ENCODE data around the gene PTGER2. TPM values are rescaled to one million over a fixed set of nuclear protein-coding genes. Genes with fewer than 3 reads are reported as not detected.

Gene PTGER2
- total and polyA plus RNA-seq, 12 donors = 0.18 to 2.9 (median 1.3) TPM; not detected in 1

DNA sequence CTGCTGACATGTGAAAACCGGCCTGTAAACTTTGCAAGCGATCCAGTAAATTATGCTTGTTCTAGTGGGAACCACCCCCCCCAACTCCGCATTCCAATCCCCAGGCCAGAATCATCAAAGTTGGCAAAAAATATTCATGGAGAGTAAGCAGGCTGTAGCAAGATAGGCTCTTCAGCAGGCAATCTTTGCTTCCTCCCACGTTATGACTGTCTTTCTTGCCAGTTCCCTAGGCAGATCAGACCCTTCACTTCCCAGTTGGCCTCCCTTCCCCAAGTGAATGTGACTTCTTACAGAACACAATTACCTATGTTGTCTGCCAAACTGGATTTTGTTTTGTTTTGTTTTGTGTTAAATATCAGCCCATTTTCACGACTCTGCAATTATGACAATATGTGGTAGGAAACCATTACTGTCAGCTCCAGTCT lies 1.2 kb upstream of the PTGER2 start:
- Histone ChIP-seq H3K4me1 (replicated peaks in 1 of 2) (peaks cover 0 to 26% of the 10 kb centered on the region in 2 donors), H3K9me3 (replicated peaks in 1 of 3) (no peaks in the 10 kb centered on the region), H3K27me3 (peaks cover 8% of the 10 kb centered on the region), H3K4me3 (peak overlapping the region in 1 of 4 donors; percentile 58), H3K27ac (no peak overlapping the region), H3K36me3 (replicated peaks in 1 of 2) (no peaks in the 10 kb centered on the region)
- intact Hi-C loops (cut with DNase I) = no loop called here
- TF ChIP-seq, protein P1, sequence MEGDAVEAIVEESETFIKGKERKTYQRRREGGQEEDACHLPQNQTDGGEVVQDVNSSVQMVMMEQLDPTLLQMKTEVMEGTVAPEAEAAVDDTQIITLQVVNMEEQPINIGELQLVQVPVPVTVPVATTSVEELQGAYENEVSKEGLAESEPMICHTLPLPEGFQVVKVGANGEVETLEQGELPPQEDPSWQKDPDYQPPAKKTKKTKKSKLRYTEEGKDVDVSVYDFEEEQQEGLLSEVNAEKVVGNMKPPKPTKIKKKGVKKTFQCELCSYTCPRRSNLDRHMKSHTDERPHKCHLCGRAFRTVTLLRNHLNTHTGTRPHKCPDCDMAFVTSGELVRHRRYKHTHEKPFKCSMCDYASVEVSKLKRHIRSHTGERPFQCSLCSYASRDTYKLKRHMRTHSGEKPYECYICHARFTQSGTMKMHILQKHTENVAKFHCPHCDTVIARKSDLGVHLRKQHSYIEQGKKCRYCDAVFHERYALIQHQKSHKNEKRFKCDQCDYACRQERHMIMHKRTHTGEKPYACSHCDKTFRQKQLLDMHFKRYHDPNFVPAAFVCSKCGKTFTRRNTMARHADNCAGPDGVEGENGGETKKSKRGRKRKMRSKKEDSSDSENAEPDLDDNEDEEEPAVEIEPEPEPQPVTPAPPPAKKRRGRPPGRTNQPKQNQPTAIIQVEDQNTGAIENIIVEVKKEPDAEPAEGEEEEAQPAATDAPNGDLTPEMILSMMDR (IDR thresholded peaks at IDR 0.05) = no peak
- TF ChIP-seq POLR2A (IDR thresholded peaks at IDR 0.05) = no peak
- no peak for DNase-seq
- 60 to 69% (median 67%) methylated on average over 5 of the region's 5 CpGs for WGBS, 4 donors

DNA sequence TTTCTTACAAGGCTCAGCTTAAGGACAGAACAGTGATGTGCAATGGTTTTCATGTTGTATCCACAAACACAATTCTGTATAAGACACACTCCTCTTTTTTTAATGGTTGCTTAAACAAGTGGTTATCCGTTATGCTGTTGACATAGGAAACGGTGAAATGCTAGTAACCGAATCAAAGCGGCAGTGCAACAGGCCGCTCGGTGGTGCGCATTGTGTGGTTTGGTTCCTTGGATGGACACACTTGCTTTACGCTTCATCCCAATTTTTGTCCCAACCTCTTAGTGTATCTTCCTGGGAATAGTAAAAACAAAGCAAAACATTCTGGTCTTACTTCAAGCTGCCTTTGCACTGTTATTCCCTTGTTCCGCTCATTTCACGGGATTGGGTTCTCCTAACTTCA lies 650 bp upstream of the PTGER2 start:
- H3K4me3 ChIP-seq = peak overlapping the region in 2 of 4 donors; percentile 17 to 58
- no peak for TF ChIP-seq POLR2A (IDR thresholded peaks at IDR 0.05)
- TF ChIP-seq, protein P1 (IDR thresholded peaks at IDR 0.05) = no peak
- no peaks in the 10 kb centered on the region for H3K9me3 ChIP-seq (replicated peaks in 1 of 3)
- H3K4me1 ChIP-seq (replicated peaks in 1 of 2) = peaks cover 0 to 26% of the 10 kb centered on the region in 2 donors
- no peak for DNase-seq
- no peaks in the 10 kb centered on the region for H3K36me3 ChIP-seq (replicated peaks in 1 of 2)
- 33 to 65% (median 49%) methylated on average over 10 of the region's 10 CpGs for WGBS, 4 donors
- H3K27me3 ChIP-seq = peaks cover 8% of the 10 kb centered on the region
- peak overlapping the region in 2 of 5 donors; percentile 28 to 32 for H3K27ac ChIP-seq
- intact Hi-C loops (cut with DNase I) = no loop called here

DNA sequence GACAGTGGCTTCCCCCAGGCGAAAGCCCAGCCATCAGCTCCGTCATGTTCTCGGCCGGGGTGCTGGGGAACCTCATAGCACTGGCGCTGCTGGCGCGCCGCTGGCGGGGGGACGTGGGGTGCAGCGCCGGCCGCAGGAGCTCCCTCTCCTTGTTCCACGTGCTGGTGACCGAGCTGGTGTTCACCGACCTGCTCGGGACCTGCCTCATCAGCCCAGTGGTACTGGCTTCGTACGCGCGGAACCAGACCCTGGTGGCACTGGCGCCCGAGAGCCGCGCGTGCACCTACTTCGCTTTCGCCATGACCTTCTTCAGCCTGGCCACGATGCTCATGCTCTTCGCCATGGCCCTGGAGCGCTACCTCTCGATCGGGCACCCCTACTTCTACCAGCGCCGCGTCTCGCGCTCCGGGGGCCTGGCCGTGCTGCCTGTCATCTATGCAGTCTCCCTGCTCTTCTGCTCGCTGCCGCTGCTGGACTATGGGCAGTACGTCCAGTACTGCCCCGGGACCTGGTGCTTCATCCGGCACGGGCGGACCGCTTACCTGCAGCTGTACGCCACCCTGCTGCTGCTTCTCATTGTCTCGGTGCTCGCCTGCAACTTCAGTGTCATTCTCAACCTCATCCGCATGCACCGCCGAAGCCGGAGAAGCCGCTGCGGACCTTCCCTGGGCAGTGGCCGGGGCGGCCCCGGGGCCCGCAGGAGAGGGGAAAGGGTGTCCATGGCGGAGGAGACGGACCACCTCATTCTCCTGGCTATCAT lies 663 bp downstream of the PTGER2 start:
- intact Hi-C loops (cut with DNase I) = no loop called here
- TF ChIP-seq POLR2A (IDR thresholded peaks at IDR 0.05) = no peak
- TF ChIP-seq, protein P1 (IDR thresholded peaks at IDR 0.05) = no peak
- Histone ChIP-seq H3K27ac (peak overlapping the region in 2 of 5 donors; percentile 30 to 50), H3K9me3 (replicated peaks in 1 of 3) (no peaks in the 10 kb centered on the region), H3K4me1 (replicated peaks in 1 of 2) (peaks cover 0 to 26% of the 10 kb centered on the region in 2 donors), H3K36me3 (replicated peaks in 1 of 2) (no peaks in the 10 kb centered on the region), H3K4me3 (peak overlapping the region in 2 of 4 donors; percentile 17 to 58), H3K27me3 (peaks cover 8% of the 10 kb centered on the region)
- WGBS, 4 donors = 4 to 7% (median 5%) methylated on average over 15 to 63 of the region's 63 CpGs
- DNase-seq = peak in 2 of 7 donors; percentile 18 to 29

DNA sequence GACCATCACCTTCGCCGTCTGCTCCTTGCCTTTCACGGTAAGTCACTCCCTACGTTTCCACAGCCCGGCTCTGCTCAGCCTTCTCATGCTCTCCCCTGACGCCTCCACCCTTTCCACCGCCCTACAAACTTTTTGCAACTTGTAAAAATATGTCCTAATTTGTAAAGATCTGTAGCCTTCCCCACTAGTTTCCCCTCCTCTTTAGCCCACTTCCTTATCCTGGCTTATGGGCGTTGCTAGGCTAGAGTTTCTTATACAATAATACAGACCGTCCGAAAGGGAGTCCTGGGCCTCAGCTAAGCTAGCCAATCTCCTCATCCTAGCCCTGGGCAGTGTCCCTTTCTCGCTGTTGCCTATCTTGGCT lies 1.2 kb downstream of the PTGER2 start:
- TF ChIP-seq, protein P1 (IDR thresholded peaks at IDR 0.05) = no peak
- TF ChIP-seq POLR2A (IDR thresholded peaks at IDR 0.05) = no peak
- intact Hi-C loops (cut with DNase I) = no loop called here
- peaks cover 8% of the 10 kb centered on the region for H3K27me3 ChIP-seq
- peaks cover 0 to 26% of the 10 kb centered on the region in 2 donors for H3K4me1 ChIP-seq (replicated peaks in 1 of 2)
- no peaks in the 10 kb centered on the region for H3K9me3 ChIP-seq (replicated peaks in 1 of 3)
- no peaks in the 10 kb centered on the region for H3K36me3 ChIP-seq (replicated peaks in 1 of 2)
- 45 to 51% (median 46%) methylated on average over 11 of the region's 11 CpGs for WGBS, 4 donors
- peak overlapping the region in 2 of 4 donors; percentile 8 to 58 for H3K4me3 ChIP-seq
- H3K27ac ChIP-seq = no peak overlapping the region
- no peak for DNase-seq

Data from adrenal gland (tissue), 12 donors.